GM12878 (cell line): ENCODE measurements around the gene SLC30A4. TPM values are rescaled to one million over a fixed set of nuclear protein-coding genes. Genes with fewer than 3 reads are reported as not detected.

Experiments
- ASH2L ChIP-seq: fragments of 300-600, 200-600 bp; sonication (generic); IDR thresholded peaks from 2 replicates; pipeline ENCODE4 v1.6.1; 2017; ENCODE audit warnings: low read depth, mild to moderate bottlenecking, borderline replicate concordance
- CREB1 ChIP-seq: IDR thresholded peaks from 2 replicates; pipeline ENCODE4 v1.6.1; 2012; ENCODE audit warnings: low read depth, mild to moderate bottlenecking, inconsistent platforms
- DPF2 ChIP-seq: fragments of 450-650 bp; IDR thresholded peaks from 2 replicates; pipeline ENCODE4 v1.6.1; 2017; ENCODE audit warnings: mild to moderate bottlenecking
- E2F8 ChIP-seq: fragments of 450-650 bp; IDR thresholded peaks from 2 replicates; pipeline ENCODE4 v1.6.1; 2018; ENCODE audit warnings: mild to moderate bottlenecking, low read depth, moderate library complexity; ENCODE audit not compliant: partially characterized antibody
- EED ChIP-seq: sonication (generic); IDR thresholded peaks from 2 replicates; pipeline ENCODE4 v1.6.1; 2016; ENCODE audit warnings: antibody characterized with exemption, low read depth
- IRF4 ChIP-seq: IDR thresholded peaks from 2 replicates; pipeline ENCODE4 v1.6.1; 2011; ENCODE audit warnings: low read depth, low read length
- JUNB ChIP-seq: IDR thresholded peaks from 2 replicates; pipeline ENCODE4 v1.6.1; 2016; ENCODE audit warnings: antibody characterized with exemption, mild to moderate bottlenecking
- LARP7 ChIP-seq: fragments of 450-650 bp; IDR thresholded peaks from 2 replicates; pipeline ENCODE4 v1.6.1; 2017; ENCODE audit warnings: mild to moderate bottlenecking
- MLLT1 ChIP-seq: fragments of 450-650 bp; IDR thresholded peaks from 2 replicates; pipeline ENCODE4 v1.6.1; 2016; ENCODE audit warnings: mild to moderate bottlenecking
- PKNOX1 ChIP-seq: fragments of 450-650 bp; IDR thresholded peaks from 2 replicates; pipeline ENCODE4 v1.6.1; 2016; ENCODE audit warnings: mild to moderate bottlenecking
- POU2F2 ChIP-seq: IDR thresholded peaks from 3 replicates; pipeline ENCODE4 v1.6.1; 2011; ENCODE audit warnings: low read depth, mild to moderate bottlenecking, low read length, borderline replicate concordance
- RUNX3 ChIP-seq: IDR thresholded peaks from 2 replicates; pipeline ENCODE4 v1.6.1; 2012; ENCODE audit warnings: low read length, inconsistent platforms
- YY1 ChIP-seq: IDR thresholded peaks from 2 replicates; pipeline ENCODE4 v1.6.1; 2011; ENCODE audit warnings: low read depth, mild to moderate bottlenecking, low read length
- ZBTB33 ChIP-seq: fragments of 450-650 bp; IDR thresholded peaks from 2 replicates; pipeline ENCODE4 v1.6.1; 2017; ENCODE audit warnings: mild to moderate bottlenecking
- ZBTB40 ChIP-seq: fragments of 450-650 bp; IDR thresholded peaks from 2 replicates; pipeline ENCODE4 v1.6.1; 2016; ENCODE audit warnings: mild to moderate bottlenecking, moderate library complexity, borderline replicate concordance
- polyA plus RNA-seq, 11 experiments: library from polyadenylated mRNA; depleted of rRNA in 4 of 11; unstranded in 6 of 11; stranded (reverse) in 5 of 11; fragments of >200 nt; fragmentation: Nextera tagmentation in 4 of 11; fragmentation: Illumina TruSeq in 1 of 11; extraction: Ambion mirVana in 4 of 11; extraction: Trizol in 1 of 11; gene quantifications; 1 replicate in 1 of 11; 2 replicates in 10 of 11; pipeline versions ENCODE4 v1.2.1 to v1.2.3, GENCODE V29; 2011 to 2016; ENCODE audit warnings: inconsistent platforms in 2 of 11, missing spikeins in 2 of 11, low read depth in 1 of 11
- total RNA-seq, 4 experiments: library from RNA; depleted of rRNA in 3 of 4; stranded (reverse); fragments of >200 nt in 3 of 4; fragmentation: Illumina TruSeq in 1 of 4; extraction: Trizol in 1 of 4; gene quantifications; 2 replicates each; pipeline versions ENCODE4 v1.2.1 to v1.2.3, GENCODE V29; 2013 to 2021

Gene SLC30A4
- total and polyA plus RNA-seq, 10 of the 15 experiments (the other 5 are each of a cell fraction or from before 2014, with no cell fraction given) = 0.05 to 0.31 (median 0.20) TPM

GRCh38 chr15:45456212-45457106 is 66.1 kb downstream of the SLC30A4 start (continued):
- no peak for TF ChIP-seq MLLT1
- peak; percentile 51; the same call in 1 of the 2 replicates for TF ChIP-seq IRF4
- TF ChIP-seq DPF2 = peak; percentile 48
- 0 out of 2 replicates have a peak, but pooled peaks have one; percentile 21 for TF ChIP-seq YY1
- TF ChIP-seq ZBTB40 = no peak
- peak; percentile 52 for TF ChIP-seq JUNB
- no peak for TF ChIP-seq LARP7
- no peak for TF ChIP-seq ASH2L
- peak; percentile 65; the same call in 1 of the 2 replicates for TF ChIP-seq CREB1
- no peak for TF ChIP-seq PKNOX1
- TF ChIP-seq ZBTB33 = 0 out of 2 replicates have a peak, but pooled peaks have one; percentile 51
- no peak for TF ChIP-seq E2F8
- peak; percentile 79 for TF ChIP-seq RUNX3
- no peak for TF ChIP-seq POU2F2
- peak; percentile 86 for TF ChIP-seq EED
